Ramos (cell line): ENCODE data around the gene TRAF3IP1.
"Not testable (repeated sequence)": the region's sequence is repeated elsewhere in the genome, so short reads cannot be mapped to it uniquely, and the experiment has no call there.

ENCODE experiments used
- in situ Hi-C: fragments of 300-500 bp; cut with MboI; formaldehyde crosslinking; loops from one replicate; pipeline ENCODE4 v1.14.3; 2022; ENCODE audit warnings: low sequenced_read_pairs; ENCODE audit not compliant: unreplicated experiment

TRAF3IP1 gene

DNA sequence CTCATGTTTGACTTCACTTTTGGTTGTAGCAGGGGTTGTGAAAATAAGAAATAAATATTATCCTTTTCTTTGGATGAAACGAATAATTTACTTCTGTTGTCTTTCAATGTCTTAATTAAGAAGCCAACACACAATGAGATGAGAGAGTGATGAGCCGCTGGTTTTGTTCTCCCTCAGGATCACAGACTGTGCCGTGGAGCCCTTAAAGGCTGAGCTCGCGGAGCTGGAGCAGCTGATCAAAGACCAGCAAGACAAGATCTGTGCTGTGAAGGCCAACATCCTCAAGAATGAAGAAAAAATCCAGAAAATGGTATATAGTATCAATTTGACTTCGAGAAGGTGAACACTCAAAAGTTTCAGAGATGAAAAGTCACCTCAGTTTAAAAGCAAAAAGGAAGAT, 78.3 kb downstream of the TRAF3IP1 start:
- in situ Hi-C loops = no loop called here

DNA sequence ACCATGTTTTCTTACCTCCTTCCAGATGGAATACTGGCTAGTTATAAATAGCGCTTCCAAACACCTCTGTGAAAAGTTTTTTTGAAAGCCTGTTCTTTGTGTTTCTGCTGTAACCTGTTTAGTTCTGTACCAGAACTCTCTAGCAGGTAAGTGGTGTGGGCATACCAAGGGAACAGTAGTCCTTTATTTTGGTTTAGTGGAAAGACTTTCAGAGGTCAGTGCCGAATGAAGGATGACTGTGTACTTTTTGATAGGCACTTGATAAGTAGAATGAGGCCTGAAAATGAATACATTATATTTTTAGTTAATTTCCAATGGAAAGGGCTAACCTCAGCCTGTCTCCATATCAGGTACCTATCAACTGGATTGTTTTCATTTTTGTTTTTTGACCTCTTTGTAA, 78.8 kb downstream of the TRAF3IP1 start:
- in situ Hi-C loops = no loop called here

- in situ Hi-C loops = no loop called here
Observed at GRCh38 chr2:238401551-238401950, 81.2 kb downstream of the TRAF3IP1 start.

GRCh38 chr2:238403632-238404405, 83.5 kb downstream of the TRAF3IP1 start:
- in situ Hi-C loops = no loop called here

GRCh38 chr2:238404406-238405216, 84.3 kb downstream of the TRAF3IP1 start:
- in situ Hi-C loops = no loop called here

GRCh38 chr2:238405217-238405555, 84.9 kb downstream of the TRAF3IP1 start:
- in situ Hi-C loops = not testable (repeated sequence)

GRCh38 chr2:238406221-238406997, 86.1 kb downstream of the TRAF3IP1 start:
- in situ Hi-C loops = no loop called here

- in situ Hi-C loops = no loop called here
Observed at GRCh38 chr2:238406998-238407285, 86.6 kb downstream of the TRAF3IP1 start.

DNA sequence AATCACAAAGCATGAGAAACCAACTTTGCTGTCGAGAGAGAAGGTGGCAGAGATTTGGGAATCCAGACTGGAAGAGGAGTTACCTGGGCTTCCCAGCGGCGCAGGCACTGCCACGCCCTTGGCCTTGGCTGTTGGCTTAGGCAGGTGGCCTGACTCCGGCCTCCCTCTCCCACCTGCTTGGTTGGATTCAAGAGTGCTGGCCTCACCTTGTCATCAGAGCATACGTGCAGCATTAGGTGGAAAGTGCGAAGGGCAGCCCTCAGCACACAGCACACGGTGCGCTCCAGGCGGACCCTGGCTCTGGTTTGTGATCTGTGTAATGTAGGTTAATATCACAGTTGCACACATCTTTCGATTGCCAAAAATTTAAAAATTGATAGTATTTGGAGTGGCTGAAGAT, 87.2 kb downstream of the TRAF3IP1 start:
- in situ Hi-C loops = no loop called here

- in situ Hi-C loops = no loop called here
Observed at GRCh38 chr2:238408615-238409340, 88.5 kb downstream of the TRAF3IP1 start.

DNA sequence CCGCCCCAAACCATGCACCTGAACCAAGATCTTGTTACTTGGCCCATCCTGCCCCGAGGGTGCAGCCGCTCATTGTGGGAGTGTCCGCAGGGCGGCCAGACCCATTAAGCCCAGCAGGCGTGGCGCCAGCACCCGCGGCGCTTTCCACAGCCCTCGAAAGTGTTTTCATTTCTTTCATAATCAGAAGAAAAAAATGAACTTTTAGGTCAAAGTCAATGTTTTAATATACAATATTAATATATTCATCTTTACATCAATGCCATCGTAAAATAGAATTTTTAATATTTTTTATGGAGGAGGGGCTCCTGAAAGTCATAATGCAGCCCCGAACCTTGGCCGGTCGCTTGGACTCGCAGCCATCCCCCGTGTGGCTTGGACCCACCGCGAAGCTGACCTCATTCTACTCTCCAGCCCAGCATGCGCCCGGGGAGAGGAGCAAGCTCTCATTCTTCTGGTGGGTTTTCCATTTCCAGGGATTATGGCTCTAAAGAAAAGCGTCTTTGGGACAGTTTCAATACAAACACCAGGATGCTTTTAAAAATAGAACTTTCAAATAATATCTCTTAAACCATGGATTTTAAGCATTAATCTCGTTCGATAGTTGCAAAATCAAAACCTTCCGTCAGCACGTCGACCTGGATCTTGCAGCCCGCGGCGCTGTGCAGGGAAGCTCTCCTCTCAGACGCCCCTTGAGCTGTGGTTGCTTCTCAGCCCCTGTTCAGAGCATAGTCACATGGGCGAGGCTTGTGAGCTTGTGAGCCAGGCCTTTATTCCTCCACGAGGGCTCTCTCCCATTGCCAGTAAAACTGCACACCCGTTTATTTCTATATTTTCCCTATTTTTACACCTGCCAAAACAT, 89.3 kb downstream of the TRAF3IP1 start:
- in situ Hi-C loops = no loop called here

DNA sequence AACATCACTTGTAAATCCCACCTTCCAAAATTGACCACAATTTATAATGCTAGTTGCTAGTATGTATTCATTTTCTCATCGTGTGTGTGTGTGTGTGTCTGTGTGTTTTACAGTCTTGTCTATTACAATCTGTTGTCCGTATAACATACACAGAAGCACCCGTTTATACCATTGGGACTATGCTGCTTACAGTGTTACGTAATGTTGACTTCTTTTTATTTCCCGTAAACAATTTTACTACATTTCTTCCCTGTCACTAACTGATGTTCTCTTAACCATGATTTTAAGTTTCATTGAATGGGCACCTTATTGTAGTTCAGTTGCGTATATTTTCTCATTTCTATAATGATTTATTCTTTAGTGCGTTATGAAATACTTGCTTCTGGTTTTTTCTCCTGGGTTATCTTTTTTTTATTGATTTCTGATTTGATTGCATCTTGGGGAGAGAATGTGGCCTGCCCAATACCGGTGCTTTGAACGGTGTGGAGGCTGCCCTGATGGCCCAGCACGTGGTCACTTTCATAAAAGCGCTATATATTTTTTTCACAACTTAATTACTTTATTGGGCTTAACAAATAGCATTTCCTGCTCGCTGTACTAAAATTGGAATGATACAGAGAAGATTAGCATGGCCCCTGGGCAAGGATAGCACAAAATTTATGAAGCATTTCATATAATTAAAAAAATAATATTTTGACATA, 91.9 kb downstream of the TRAF3IP1 start:
- in situ Hi-C loops = no loop called here

- in situ Hi-C loops = no loop called here
Observed at GRCh38 chr2:238413368-238413767, 93.0 kb downstream of the TRAF3IP1 start.

DNA sequence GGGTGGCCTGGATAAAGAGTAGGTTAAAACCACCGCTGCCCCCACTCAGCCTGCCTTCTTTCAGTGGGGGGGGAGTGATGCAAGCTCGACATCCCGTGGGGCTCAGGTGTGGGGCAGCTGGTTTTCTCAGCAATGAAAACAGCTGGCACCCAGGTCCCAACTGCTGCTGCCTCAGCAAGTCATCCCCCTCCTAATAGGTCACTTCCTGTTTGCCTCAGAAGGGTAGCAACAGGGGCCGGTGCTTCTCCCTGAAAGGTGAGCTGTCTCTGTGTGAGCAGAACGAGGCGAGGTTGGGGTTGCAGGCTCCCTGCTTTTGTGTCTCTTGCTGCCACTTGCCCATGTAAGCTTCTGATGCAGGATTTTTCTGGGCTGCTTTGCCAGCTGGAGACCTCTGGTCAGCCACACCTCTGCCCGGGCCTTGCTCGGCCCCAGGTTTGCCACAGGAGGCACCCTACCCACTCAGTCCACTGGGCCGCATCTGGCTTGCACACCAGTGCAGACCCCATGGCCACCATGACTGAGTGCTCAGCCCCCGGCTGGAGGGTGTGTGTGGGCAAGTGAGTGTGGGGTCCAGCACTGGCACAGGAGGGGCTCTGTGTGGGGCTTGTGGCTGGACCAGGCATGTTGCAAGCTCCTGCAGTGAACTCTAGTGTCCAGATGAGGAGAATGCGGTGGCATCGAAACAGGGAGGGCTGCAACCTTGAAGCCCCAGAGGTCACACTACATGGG, 94.9 kb downstream of the TRAF3IP1 start:
- in situ Hi-C loops = no loop called here

GRCh38 chr2:238415893-238416292, 95.6 kb downstream of the TRAF3IP1 start:
- in situ Hi-C loops = no loop called here

DNA sequence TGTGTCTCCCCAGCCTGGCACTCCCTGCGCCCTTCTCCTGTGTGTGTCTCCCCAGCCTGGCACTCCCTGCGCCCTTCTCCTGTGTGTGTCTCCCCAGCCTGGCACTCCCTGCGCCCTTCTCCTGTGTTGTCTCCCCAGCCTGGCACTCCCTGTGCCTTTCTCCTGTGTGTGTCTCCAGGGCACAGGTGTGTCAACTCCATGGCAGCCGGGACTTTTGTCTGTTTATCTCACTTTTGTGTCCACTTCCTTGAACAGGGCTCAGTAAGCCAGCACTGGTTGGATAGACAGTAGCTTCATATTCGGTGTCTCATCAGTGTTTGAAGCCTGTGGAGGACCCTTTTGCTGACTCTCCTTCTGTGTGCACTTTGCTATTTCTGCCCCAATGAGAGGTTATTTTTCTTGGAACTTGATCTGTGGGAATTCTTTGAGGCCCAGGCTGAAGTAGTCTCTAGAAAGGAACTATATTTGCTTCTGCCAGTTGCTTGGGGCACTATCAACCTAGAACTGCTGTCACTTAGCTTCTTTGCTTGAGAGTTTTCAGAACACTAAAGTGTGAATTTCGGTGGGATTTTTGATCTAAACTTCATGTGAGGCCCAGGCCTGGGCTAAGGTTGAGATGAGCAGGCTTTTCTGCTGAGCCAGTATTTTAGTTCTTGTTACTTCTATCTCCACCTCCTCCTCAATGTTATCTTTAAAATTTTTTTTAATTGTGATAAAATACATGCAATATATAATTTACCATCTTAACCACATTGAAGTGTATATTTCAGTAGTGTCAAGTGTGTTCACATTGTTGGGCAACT, 98.1 kb downstream of the TRAF3IP1 start:
- in situ Hi-C loops = no loop called here

DNA sequence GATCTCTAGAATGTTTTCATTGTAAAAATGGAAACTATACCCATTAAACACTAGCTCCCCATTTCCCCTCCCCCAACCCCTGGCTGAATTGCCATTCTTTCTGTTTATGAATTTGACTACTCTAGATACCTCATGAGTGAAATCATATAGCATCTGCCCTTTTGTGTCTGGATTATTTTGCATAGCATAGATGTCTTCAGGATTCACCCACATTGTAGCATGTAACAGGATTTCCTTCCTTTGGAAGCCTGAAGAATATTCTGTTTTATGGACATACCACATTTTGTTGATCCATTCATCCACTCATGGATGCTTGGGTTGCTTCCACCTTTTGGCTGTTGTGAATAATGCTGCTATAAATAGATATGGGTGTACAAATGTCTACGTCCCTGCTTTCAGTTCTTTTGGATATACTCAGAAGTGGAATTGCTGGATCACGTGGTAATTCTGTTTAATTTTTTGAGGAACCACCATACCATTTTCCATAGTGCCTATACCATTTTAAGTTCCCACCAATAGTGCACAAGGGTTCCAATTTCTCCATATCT, 98.8 kb downstream of the TRAF3IP1 start:
- in situ Hi-C loops = no loop called here
